ENCODE data around the gene FAM98C.

GRCh38 chr19:38445362-38445761, 42.5 kb downstream of the FAM98C start:
- TF ChIP-seq CTCF (IDR thresholded peaks at IDR 0.05 in 8 of 11, conservative IDR thresholded peaks at IDR 0.05 in 3 of 11) (no peak), POLR2AphosphoS5 (IDR thresholded peaks at IDR 0.05) (no peak)

All from spleen (tissue), 7 donors.